ENCODE results near the gene ARPC1B. TPM values are rescaled to one million over a fixed set of nuclear protein-coding genes. Genes with fewer than 3 reads are reported as not detected.

ARPC1B gene
- total RNA-seq, 1 donor from 2014 or later: 175 TPM

- TF ChIP-seq EZH2 (IDR thresholded peaks at IDR 0.05; ENCODE audit: insufficient read depth, low read length) (no peak), CTCF (IDR thresholded peaks at IDR 0.05; ENCODE audit: insufficient read depth, low read depth, low read length) (no peak)
- H3K79me2 ChIP-seq (ENCODE audit: insufficient read depth, low read length): peaks cover 25% of the 10 kb centered on the region
- no peaks in the 10 kb centered on the region for H3K9me3 Mint-ChIP-seq (ENCODE audit: unreplicated experiment)
- no peaks in the 10 kb centered on the region for H3K27me3 Mint-ChIP-seq (ENCODE audit: low read depth, unreplicated experiment)
- H3K4me3 Mint-ChIP-seq (ENCODE audit: unreplicated experiment): no peak overlapping the region
- H2AFZ ChIP-seq (ENCODE audit: low read depth, low read length): no peak overlapping the region
- peaks cover under 1% of the 10 kb centered on the region for H3K4me1 Mint-ChIP-seq (ENCODE audit: low read depth, unreplicated experiment)
- H3K9ac ChIP-seq (ENCODE audit: low read length): no peak overlapping the region
- no peak overlapping the region for H3K4me3 ChIP-seq (ENCODE audit: insufficient read depth, low read depth, low read length)
- no peak overlapping the region for H3K4me2 ChIP-seq (ENCODE audit: low read length)
- H3K36me3 ChIP-seq (ENCODE audit: insufficient read depth, low read length): peaks cover 42% of the 10 kb centered on the region
- no peak overlapping the region for H3K27ac ChIP-seq (ENCODE audit: low read depth, low read length)
- no peak overlapping the region for H3K27ac Mint-ChIP-seq (ENCODE audit: unreplicated experiment)
- H3K4me1 ChIP-seq (ENCODE audit: insufficient read depth, low read length): no peaks in the 10 kb centered on the region
- peaks cover 22% of the 10 kb centered on the region for H3K36me3 Mint-ChIP-seq (ENCODE audit: low read depth, unreplicated experiment)
- no peaks in the 10 kb centered on the region for H3K9me3 ChIP-seq (ENCODE audit: insufficient read depth, low read depth, low read length)
- no peaks in the 10 kb centered on the region for H3K27me3 ChIP-seq (ENCODE audit: insufficient read depth, low read length)
- DNase-seq (ENCODE audit: low read depth): no peak
- no peak for FAIRE-seq
- peaks cover 45% of the 10 kb centered on the region for H4K20me1 ChIP-seq (ENCODE audit: insufficient read depth, low read length)
These were observed 45.7 kb downstream of the ARPC1B start for GRCh38 chr7:99420213-99420612.

GRCh38 chr7:99420986-99421385 lies 46.5 kb downstream of the ARPC1B start:
- TF ChIP-seq EZH2 (IDR thresholded peaks at IDR 0.05; ENCODE audit: insufficient read depth, low read length) (no peak), CTCF (IDR thresholded peaks at IDR 0.05; ENCODE audit: insufficient read depth, low read depth, low read length) (no peak)
- Mint-ChIP-seq H3K27ac (ENCODE audit: unreplicated experiment) (no peak overlapping the region), H3K4me3 (ENCODE audit: unreplicated experiment) (no peak overlapping the region), H3K36me3 (ENCODE audit: low read depth, unreplicated experiment) (peaks cover 24% of the 10 kb centered on the region), H3K9me3 (ENCODE audit: unreplicated experiment) (no peaks in the 10 kb centered on the region), H3K27me3 (ENCODE audit: low read depth, unreplicated experiment) (no peaks in the 10 kb centered on the region), H3K4me1 (ENCODE audit: low read depth, unreplicated experiment) (no peaks in the 10 kb centered on the region)
- Histone ChIP-seq H3K4me3 (ENCODE audit: insufficient read depth, low read depth, low read length) (no peak overlapping the region), H3K27me3 (ENCODE audit: insufficient read depth, low read length) (no peaks in the 10 kb centered on the region), H3K9me3 (ENCODE audit: insufficient read depth, low read depth, low read length) (no peaks in the 10 kb centered on the region), H4K20me1 (ENCODE audit: insufficient read depth, low read length) (peaks cover 43% of the 10 kb centered on the region), H3K9ac (ENCODE audit: low read length) (no peak overlapping the region), H2AFZ (ENCODE audit: low read depth, low read length) (no peak overlapping the region), H3K4me2 (ENCODE audit: low read length) (no peak overlapping the region), H3K79me2 (ENCODE audit: insufficient read depth, low read length) (peaks cover 23% of the 10 kb centered on the region), H3K4me1 (ENCODE audit: insufficient read depth, low read length) (no peaks in the 10 kb centered on the region), H3K36me3 (ENCODE audit: insufficient read depth, low read length) (peaks cover 45% of the 10 kb centered on the region), H3K27ac (ENCODE audit: low read depth, low read length) (no peak overlapping the region)
- DNase-seq (ENCODE audit: low read depth) (no peak), FAIRE-seq (no peak)

GRCh38 chr7:99422186-99422585 lies 47.7 kb downstream of the ARPC1B start:
- Histone ChIP-seq H3K36me3 (ENCODE audit: insufficient read depth, low read length) (peaks cover 35% of the 10 kb centered on the region), H3K4me2 (ENCODE audit: low read length) (no peak overlapping the region), H2AFZ (ENCODE audit: low read depth, low read length) (no peak overlapping the region), H3K9ac (ENCODE audit: low read length) (no peak overlapping the region), H3K79me2 (ENCODE audit: insufficient read depth, low read length) (peaks cover 21% of the 10 kb centered on the region), H3K4me1 (ENCODE audit: insufficient read depth, low read length) (no peaks in the 10 kb centered on the region), H3K27ac (ENCODE audit: low read depth, low read length) (no peak overlapping the region), H3K4me3 (ENCODE audit: insufficient read depth, low read depth, low read length) (no peak overlapping the region), H3K27me3 (ENCODE audit: insufficient read depth, low read length) (no peaks in the 10 kb centered on the region), H4K20me1 (ENCODE audit: insufficient read depth, low read length) (peaks cover 33% of the 10 kb centered on the region), H3K9me3 (ENCODE audit: insufficient read depth, low read depth, low read length) (no peaks in the 10 kb centered on the region)
- Mint-ChIP-seq H3K4me1 (ENCODE audit: low read depth, unreplicated experiment) (no peaks in the 10 kb centered on the region), H3K27me3 (ENCODE audit: low read depth, unreplicated experiment) (no peaks in the 10 kb centered on the region), H3K9me3 (ENCODE audit: unreplicated experiment) (no peaks in the 10 kb centered on the region), H3K36me3 (ENCODE audit: low read depth, unreplicated experiment) (peaks cover 24% of the 10 kb centered on the region), H3K27ac (ENCODE audit: unreplicated experiment) (peak overlapping the region; percentile 1), H3K4me3 (ENCODE audit: unreplicated experiment) (no peak overlapping the region)
- no peak for TF ChIP-seq CTCF (IDR thresholded peaks at IDR 0.05; ENCODE audit: insufficient read depth, low read depth, low read length)
- no peak for TF ChIP-seq EZH2 (IDR thresholded peaks at IDR 0.05; ENCODE audit: insufficient read depth, low read length)
- FAIRE-seq (no peak), DNase-seq (ENCODE audit: low read depth) (no peak)
